Adrenal gland (tissue), 5 donors: ENCODE measurements around the gene SMIM28.

Experiments used
- CTCF ChIP-seq, 6 experiments: fragments of 450-650 bp in 4 of 6; fragments of 200-600 bp in 2 of 6; sonication (generic) in 1 of 6; IDR thresholded peaks; 1 replicate in 5 of 6; 2 replicates in 1 of 6; pipeline versions ENCODE4 v1.5.1 to v1.8.0; 2016 to 2021; ENCODE audit warnings: antibody characterized with exemption in 6 of 6, mild to moderate bottlenecking in 2 of 6, moderate library complexity in 1 of 6
- POLR2A ChIP-seq, 2 donors: fragments of 450-650 bp; IDR thresholded peaks; one replicate each; pipeline ENCODE4 v1.6.1; 2017; ENCODE audit warnings: antibody characterized with exemption in 2 of 2, mild to moderate bottlenecking in 2 of 2, moderate library complexity in 1 of 2
- donor health status: DM: no; HTN: no; CAD: no.

GRCh38 chr6:138334963-138335362 lies 42.7 kb upstream of the SMIM28 start:
- TF ChIP-seq CTCF (IDR thresholded peaks at IDR 0.05) = no peak
- no peak for TF ChIP-seq POLR2A (IDR thresholded peaks at IDR 0.05)
